GM18867 (cell line): ENCODE results near the gene ALKBH4.
"Not testable (repeated sequence)": the region's sequence is repeated elsewhere in the genome, so short reads cannot be mapped to it uniquely, and the experiment has no call there.

Experiments
- ATAC-seq: cut with Tn5 transposase; IDR thresholded peaks from one replicate; pipeline ENCODE4 v1.9.1; 2021; ENCODE audit warnings: mild to moderate bottlenecking, moderate library complexity; ENCODE audit not compliant: unreplicated experiment

Gene ALKBH4

GRCh38 chr7:102429141-102429899, 35.3 kb downstream of the ALKBH4 start:
- ATAC-seq: no peak

GRCh38 chr7:102427019-102427405, 37.7 kb downstream of the ALKBH4 start:
- ATAC-seq: no peak

- ATAC-seq: peak; percentile 47
Measured at GRCh38 chr7:102426268-102427018, 38.2 kb downstream of the ALKBH4 start.

GRCh38 chr7:102425639-102426267, 38.9 kb downstream of the ALKBH4 start:
- ATAC-seq: peak; percentile 70

GRCh38 chr7:102424787-102425218, 39.9 kb downstream of the ALKBH4 start:
- ATAC-seq: peak; percentile 24

- no peak for ATAC-seq
Measured at GRCh38 chr7:102424129-102424551, 40.5 kb downstream of the ALKBH4 start.

GRCh38 chr7:102421706-102422240, 42.9 kb downstream of the ALKBH4 start:
- no peak for ATAC-seq

- no peak for ATAC-seq
Measured at GRCh38 chr7:102418592-102418991, 46.1 kb downstream of the ALKBH4 start.

- no peak for ATAC-seq
Measured at GRCh38 chr7:102417105-102417504, 47.6 kb downstream of the ALKBH4 start.

GRCh38 chr7:102416406-102416805, 48.3 kb downstream of the ALKBH4 start:
- ATAC-seq: no peak

GRCh38 chr7:102415685-102416225, 48.9 kb downstream of the ALKBH4 start:
- peak; percentile 65 for ATAC-seq

GRCh38 chr7:102413611-102414010, 51.1 kb downstream of the ALKBH4 start:
- no peak for ATAC-seq

GRCh38 chr7:102413091-102413490, 51.6 kb downstream of the ALKBH4 start:
- ATAC-seq: no peak

- no peak for ATAC-seq
Measured at GRCh38 chr7:102412548-102412947, 52.1 kb downstream of the ALKBH4 start.

- no peak for ATAC-seq
Measured at GRCh38 chr7:102410918-102411317, 53.7 kb downstream of the ALKBH4 start.

- no peak for ATAC-seq
Measured at GRCh38 chr7:102410123-102410522, 54.5 kb downstream of the ALKBH4 start.

GRCh38 chr7:102409340-102409739, 55.3 kb downstream of the ALKBH4 start:
- ATAC-seq: no peak

- not testable (repeated sequence) for ATAC-seq
Measured at GRCh38 chr7:102408530-102408929, 56.1 kb downstream of the ALKBH4 start.

GRCh38 chr7:102407910-102408309, 56.8 kb downstream of the ALKBH4 start:
- ATAC-seq: no peak
